Midbrain (tissue), 1 donor: ENCODE data around the gene MAB21L2.

Experiments
- DNase-seq: peaks from one replicate; lab custom pipeline; 2025; lab: John Stamatoyannopoulos, UW

MAB21L2 gene

GRCh38 chr4:150577796-150578195 lies 4.2 kb upstream of the MAB21L2 start:
- DNase-seq, result no peak

DNA sequence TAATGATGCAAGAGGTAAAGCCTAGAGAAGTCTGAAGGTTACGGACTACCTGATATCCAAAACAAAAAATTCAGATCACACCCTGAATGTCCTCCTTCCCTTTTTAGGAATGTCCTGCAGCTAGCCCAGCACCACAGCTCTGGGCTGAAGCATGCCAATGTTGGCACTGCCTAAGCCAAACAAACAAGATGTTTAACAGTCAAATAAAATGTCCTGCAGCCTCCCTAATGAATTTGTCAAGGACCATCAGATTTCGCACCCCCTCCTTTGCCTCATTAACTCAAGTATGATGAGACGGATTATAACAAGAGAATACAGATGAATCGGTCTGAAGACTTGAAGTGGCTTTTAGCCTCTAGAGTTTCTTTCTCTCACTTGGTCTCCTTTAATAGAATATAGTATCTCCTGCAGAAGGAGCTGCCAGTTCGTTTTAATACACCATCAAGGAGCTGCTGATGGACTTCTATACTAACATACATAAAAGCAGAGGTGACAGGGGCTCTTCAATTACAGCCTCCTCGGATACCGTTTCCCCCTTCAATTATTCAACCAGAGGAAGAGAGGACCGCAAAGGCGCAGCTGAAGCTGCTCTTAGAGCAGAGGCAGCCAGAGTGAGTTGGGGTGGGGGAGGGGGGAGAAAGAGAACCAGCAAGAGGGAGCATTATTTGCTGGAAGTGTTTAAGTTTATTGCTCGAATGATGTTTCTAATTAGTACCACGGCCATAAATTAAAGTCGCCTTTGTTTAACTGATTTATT lies 3.0 kb upstream of the MAB21L2 start:
- DNase-seq, result no peak

- no peak for DNase-seq
Observed at GRCh38 chr4:150579551-150580234, 2.3 kb upstream of the MAB21L2 start.

- no peak for DNase-seq
Observed at GRCh38 chr4:150580306-150580705, 1.6 kb upstream of the MAB21L2 start.

DNA sequence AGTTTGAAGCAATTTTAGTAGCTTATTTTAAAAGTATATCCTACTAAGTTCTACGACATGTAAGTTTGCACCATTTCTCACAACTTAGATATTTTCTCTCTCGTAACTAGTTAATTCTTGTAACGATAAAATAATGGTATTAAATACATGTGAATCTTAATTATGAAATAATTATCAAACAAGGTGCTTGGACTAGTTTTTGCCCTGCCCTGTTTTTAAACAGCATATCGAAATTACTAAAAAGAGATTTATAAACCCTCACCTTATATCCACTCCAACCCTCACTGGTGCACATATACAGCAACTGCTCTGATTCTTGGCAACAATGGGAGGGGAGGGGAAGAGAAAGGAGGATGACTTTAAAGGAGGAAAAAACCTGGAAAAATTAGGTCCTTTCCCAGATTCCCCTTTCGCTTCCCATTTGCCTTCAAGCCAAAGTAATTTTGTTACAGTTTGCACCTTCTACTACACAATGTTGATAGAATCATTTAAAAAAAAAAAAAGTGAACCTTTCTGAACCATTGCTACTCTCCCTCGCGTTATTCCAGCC lies 820 bp upstream of the MAB21L2 start:
- DNase-seq, result no peak

- DNase-seq, result no peak
Observed at GRCh38 chr4:150581641-150582051, 305 bp upstream of the MAB21L2 start.

DNA sequence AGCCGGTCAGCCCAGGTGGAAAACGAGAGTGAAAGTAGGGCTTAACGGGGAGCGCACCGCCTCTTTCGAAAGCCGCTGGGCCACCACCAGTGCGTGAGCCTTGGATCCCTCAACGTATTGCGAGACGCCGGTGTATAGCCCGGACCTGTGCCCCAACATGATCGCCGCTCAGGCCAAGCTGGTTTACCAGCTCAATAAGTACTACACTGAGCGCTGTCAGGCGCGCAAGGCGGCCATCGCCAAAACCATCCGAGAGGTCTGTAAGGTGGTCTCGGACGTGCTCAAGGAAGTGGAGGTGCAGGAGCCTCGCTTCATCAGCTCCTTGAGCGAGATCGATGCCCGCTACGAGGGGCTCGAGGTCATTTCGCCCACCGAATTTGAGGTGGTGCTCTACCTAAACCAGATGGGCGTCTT lies 929 bp downstream of the MAB21L2 start:
- no peak for DNase-seq

DNA sequence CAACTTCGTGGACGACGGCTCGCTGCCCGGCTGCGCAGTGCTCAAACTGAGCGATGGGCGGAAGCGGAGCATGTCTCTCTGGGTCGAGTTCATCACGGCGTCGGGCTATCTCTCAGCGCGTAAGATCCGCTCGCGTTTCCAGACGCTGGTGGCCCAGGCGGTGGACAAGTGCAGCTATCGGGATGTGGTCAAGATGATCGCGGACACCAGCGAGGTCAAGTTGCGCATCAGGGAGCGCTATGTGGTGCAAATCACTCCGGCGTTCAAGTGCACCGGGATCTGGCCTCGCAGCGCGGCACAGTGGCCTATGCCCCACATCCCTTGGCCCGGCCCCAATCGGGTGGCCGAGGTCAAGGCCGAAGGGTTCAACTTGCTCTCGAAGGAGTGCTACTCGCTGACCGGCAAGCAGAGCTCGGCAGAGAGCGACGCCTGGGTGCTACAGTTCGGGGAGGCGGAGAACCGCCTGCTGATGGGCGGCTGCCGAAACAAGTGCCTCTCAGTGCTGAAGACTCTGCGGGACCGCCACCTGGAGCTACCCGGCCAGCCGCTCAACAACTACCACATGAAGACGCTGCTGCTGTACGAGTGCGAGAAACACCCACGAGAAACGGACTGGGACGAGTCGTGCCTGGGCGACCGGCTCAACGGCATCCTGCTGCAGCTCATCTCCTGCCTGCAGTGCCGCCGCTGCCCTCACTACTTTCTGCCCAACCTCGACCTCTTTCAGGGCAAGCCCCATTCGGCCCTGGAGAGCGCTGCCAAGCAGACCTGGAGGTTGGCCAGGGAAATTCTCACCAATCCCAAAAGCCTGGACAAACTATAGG lies 1.5 kb downstream of the MAB21L2 start:
- peak; percentile 20 for DNase-seq

GRCh38 chr4:150584111-150584915 lies 2.4 kb downstream of the MAB21L2 start:
- no peak for DNase-seq

GRCh38 chr4:150585611-150586010 lies 3.7 kb downstream of the MAB21L2 start:
- no peak for DNase-seq

DNA sequence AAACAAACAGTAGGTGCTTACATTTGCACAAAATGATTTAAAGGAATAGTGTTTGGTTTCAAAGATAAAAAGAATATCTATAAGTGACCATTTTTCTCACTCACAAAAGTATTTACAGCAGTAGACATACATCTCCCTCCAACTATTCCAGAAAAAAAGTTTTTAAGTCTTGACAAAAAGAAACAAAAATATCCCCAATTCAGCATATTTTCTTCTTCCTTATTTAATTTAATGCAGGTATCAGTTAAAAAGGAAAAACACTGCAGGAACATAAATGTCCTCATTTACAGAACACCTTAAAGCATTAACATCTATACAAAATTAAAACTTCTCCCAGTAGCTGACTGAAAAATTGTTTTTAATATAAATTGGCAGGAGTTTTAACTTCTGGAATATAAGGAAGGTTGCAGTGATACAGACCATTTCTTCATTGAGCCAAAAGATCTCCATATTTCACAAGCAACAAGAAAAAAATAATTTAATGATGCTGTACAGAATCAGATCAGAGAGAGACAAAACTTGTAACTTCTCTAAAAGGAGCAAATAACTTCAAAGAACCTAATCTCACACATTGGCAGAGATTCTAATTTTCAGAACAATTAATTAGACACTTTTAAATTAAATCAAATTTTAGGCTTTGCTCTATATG lies 4.3 kb downstream of the MAB21L2 start:
- DNase-seq, result no peak

DNA sequence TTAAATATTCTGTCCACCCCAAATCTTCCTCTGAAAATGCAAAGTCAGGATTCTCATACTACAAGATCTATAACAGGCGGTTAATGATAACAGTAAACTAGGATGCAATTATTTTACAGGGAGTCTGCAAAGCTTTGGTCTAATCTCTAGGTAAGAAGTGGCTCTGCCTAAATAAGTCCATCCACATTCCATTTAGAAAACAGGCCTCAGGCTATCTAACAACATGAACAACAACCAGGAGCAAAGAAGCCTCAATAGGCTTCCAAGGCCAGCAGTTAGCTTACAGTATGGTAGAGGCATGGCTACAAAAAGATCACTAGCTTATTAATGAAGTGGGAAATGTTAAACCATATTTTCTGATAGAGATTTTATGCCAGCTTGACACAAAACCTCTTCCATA lies 6.4 kb downstream of the MAB21L2 start:
- DNase-seq, result no peak

DNA sequence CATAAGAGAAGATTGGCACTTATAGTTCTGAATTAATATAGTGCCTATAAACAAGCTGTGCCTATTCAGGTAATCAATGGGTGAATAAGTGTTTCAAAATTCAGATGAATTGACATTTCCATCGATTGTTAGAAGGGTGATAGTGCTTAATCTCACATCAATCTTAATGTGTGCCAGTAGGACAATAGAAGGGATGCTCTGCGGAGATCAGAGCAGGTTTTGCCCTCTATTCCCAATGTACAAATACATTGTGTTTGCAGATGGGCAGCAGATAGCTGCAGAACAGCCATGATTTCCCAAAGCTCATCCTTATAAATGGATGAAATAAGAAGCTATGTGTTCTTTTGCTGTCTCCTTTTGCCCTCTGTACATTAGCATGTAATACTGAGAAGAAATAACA lies 7.2 kb downstream of the MAB21L2 start:
- DNase-seq, result no peak

DNA sequence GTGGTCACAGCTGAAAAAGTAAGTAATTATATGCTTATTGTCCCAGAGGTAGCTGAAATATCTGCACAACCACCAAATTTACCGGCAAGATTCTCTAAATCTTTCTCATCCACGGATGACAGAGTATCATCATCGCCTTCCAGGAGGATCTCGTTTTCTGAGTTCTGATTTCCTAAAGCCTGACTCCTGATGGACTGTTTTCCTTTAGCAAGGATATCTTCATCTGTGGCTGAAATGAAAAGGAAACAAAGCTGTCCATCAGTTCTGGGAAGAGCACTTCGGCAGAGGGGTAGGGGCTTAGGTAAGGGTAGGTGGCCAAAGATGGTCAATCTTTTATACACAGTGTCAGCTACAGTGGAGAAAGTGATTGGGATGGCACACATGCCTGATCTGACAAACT lies 8.7 kb downstream of the MAB21L2 start:
- DNase-seq, result no peak

- no peak for DNase-seq
Observed at GRCh38 chr4:150591406-150591805, 9.5 kb downstream of the MAB21L2 start.

- no peak for DNase-seq
Observed at GRCh38 chr4:150591904-150592303, 10.0 kb downstream of the MAB21L2 start.

- no peak for DNase-seq
Observed at GRCh38 chr4:150593996-150594395, 12.0 kb downstream of the MAB21L2 start.

DNA sequence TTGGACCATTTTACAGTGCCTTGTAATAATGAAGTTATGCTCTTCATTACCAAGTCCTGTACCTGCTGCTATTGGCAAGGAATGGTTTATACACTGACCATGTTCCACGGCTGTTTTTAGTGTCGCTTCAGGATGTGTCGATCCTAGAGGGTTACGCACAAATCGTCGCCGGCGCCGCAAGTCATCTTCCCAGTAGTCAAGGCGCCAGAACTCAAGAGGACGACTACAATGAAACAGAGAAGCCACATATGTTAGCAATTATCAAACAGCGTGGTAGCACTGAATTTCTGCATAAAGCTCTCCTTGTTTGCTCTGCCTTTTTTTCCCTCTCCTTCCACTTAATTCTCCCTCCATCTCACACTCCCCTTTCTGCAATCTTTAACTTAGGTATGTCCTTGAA lies 17.0 kb downstream of the MAB21L2 start:
- no peak for DNase-seq

- DNase-seq, result no peak
Observed at GRCh38 chr4:150599547-150599946, 17.6 kb downstream of the MAB21L2 start.

DNA sequence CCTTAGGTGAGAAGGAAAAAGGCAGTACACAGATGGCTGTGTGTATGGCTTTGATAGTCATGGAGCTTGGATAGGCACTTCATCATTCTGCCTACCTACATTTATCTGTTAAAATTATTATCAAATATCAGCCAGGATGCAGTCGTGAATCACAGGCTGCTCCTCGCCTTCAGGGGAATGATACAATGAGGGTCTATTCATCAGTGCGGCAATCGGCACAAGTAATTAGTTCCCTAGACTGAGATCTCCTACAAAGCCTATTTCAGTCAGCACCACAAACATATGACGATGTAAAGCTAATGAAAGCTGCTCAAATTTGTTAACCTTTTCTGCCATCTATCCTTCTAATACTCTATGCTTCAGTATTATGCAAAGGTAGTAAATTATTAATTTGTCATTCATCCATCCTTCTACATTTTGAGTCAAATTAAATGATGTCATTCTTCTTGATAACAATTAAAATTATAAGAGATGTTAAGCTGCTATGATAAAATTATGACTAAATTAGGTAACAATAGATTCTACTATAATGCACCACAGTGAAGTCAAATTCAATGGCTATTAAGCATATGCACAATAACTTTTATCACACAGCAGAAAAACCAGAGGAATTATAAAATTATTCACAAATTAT lies 19.0 kb downstream of the MAB21L2 start:
- DNase-seq, result no peak

- no peak for DNase-seq
Observed at GRCh38 chr4:150609131-150609530, 27.2 kb downstream of the MAB21L2 start.
